Chondrocyte (in vitro differentiated cells): ENCODE measurements around the gene CRISPLD2. TPM values are rescaled to one million over a fixed set of nuclear protein-coding genes. Genes with fewer than 3 reads are reported as not detected.
"Not testable (repeated sequence)": the region's sequence is repeated elsewhere in the genome, so short reads cannot be mapped to it uniquely, and the experiment has no call there.

Experiments used
- DNase-seq: peaks from one replicate; pipeline ENCODE4 v3.0.0; 2021; ENCODE audit warnings: mixed read lengths, low spot score
- H3K27ac Mint-ChIP-seq: one replicate; pipeline ENCODE4 v1.8.0; 2021; ENCODE audit warnings: mild to moderate bottlenecking, moderate library complexity, mixed read lengths; ENCODE audit not compliant: unreplicated experiment
- H3K27me3 Mint-ChIP-seq: 2 replicates; pipeline ENCODE4 v1.8.0; 2021; ENCODE audit warnings: low read depth, mixed read lengths
- H3K36me3 Mint-ChIP-seq: 2 replicates; pipeline ENCODE4 v1.8.0; 2021; ENCODE audit warnings: low read depth, mixed read lengths
- H3K4me1 Mint-ChIP-seq: 2 replicates; pipeline ENCODE4 v1.8.0; 2021; ENCODE audit warnings: low read depth, mild to moderate bottlenecking, mixed read lengths
- H3K4me3 Mint-ChIP-seq: one replicate; pipeline ENCODE4 v1.8.0; 2021; ENCODE audit warnings: mild to moderate bottlenecking, moderate library complexity, mixed read lengths; ENCODE audit not compliant: unreplicated experiment
- H3K9me3 Mint-ChIP-seq: 2 replicates; pipeline ENCODE4 v1.8.0; 2021; ENCODE audit warnings: low read depth, mixed read lengths
- total RNA-seq: library from RNA; stranded (reverse); gene quantifications from 3 replicates; pipeline ENCODE4 v1.2.1, GENCODE V29; 2021
- TF ChIP-seq, protein P1 (sequence below): fragments of 200-600 bp; sonication (generic); IDR thresholded peaks from 2 replicates; pipeline ENCODE4 v1.5.0; 2021; ENCODE audit warnings: antibody characterized with exemption, mild to moderate bottlenecking, moderate library complexity

The CRISPLD2 gene
- total RNA-seq, 1 donor from 2014 or later: 12.1 TPM

DNA sequence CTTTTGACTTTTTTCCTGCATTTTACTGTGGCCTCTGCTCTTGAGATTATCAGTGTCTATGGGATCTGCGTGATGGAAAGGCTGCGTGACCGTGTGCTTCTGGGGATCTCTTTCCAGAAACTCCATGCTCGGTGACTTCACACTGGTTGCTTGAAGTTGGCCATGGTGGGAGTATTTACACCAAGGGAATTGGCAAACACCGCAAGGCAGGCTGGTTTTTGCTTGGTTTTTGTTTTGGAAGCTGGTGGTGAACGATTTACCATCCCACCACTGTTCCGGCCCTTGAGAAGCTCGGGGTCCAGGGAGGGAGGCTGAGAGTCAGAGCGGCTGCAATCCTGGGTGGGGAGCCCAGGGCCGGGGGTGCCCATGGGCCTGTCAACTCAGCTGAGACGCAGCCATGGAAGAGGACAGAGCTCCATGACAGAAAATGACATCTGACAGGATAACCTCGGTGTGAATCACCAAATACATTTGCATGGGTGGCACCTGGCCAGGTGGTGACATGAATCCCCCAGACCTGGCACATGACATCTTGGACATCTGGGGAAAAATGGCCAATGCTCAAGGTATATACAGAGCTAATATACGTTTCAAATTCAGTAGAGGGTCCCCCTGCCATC, 11.1 kb downstream of the CRISPLD2 start:
- peaks cover 60% of the 10 kb centered on the region for H3K4me1 Mint-ChIP-seq
- DNase-seq: no peak
- no peaks in the 10 kb centered on the region for H3K36me3 Mint-ChIP-seq
- TF ChIP-seq, protein P1, sequence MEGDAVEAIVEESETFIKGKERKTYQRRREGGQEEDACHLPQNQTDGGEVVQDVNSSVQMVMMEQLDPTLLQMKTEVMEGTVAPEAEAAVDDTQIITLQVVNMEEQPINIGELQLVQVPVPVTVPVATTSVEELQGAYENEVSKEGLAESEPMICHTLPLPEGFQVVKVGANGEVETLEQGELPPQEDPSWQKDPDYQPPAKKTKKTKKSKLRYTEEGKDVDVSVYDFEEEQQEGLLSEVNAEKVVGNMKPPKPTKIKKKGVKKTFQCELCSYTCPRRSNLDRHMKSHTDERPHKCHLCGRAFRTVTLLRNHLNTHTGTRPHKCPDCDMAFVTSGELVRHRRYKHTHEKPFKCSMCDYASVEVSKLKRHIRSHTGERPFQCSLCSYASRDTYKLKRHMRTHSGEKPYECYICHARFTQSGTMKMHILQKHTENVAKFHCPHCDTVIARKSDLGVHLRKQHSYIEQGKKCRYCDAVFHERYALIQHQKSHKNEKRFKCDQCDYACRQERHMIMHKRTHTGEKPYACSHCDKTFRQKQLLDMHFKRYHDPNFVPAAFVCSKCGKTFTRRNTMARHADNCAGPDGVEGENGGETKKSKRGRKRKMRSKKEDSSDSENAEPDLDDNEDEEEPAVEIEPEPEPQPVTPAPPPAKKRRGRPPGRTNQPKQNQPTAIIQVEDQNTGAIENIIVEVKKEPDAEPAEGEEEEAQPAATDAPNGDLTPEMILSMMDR: no peak
- H3K9me3 Mint-ChIP-seq: no peaks in the 10 kb centered on the region
- H3K27ac Mint-ChIP-seq: no peak overlapping the region
- H3K4me3 Mint-ChIP-seq: no peak overlapping the region
- no peaks in the 10 kb centered on the region for H3K27me3 Mint-ChIP-seq

DNA sequence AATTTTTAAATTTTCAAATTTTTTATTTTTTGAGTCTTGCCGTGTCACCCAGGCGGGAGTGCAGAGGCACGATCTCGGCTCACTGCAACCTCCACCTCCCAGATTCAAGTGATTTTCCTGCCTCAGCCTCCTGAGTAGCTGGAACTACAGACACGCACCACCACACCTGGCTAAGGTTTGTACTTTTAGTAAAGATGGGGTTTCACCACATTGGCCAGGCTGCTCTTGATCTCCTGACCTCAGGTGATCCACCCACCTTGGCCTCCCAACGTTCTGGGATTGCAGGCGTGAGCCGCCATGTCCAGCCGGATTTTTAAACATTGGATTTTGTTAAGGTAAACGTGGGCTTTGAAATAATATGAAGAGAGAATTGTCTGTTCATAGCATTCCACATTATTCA, 11.9 kb downstream of the CRISPLD2 start:
- not testable (repeated sequence) for H3K4me3 Mint-ChIP-seq, H3K9me3 Mint-ChIP-seq, H3K27me3 Mint-ChIP-seq, DNase-seq, H3K36me3 Mint-ChIP-seq
- Mint-ChIP-seq H3K4me1 (peaks cover 69% of the 10 kb centered on the region), H3K27ac (peak overlapping the region; percentile 22)

DNA sequence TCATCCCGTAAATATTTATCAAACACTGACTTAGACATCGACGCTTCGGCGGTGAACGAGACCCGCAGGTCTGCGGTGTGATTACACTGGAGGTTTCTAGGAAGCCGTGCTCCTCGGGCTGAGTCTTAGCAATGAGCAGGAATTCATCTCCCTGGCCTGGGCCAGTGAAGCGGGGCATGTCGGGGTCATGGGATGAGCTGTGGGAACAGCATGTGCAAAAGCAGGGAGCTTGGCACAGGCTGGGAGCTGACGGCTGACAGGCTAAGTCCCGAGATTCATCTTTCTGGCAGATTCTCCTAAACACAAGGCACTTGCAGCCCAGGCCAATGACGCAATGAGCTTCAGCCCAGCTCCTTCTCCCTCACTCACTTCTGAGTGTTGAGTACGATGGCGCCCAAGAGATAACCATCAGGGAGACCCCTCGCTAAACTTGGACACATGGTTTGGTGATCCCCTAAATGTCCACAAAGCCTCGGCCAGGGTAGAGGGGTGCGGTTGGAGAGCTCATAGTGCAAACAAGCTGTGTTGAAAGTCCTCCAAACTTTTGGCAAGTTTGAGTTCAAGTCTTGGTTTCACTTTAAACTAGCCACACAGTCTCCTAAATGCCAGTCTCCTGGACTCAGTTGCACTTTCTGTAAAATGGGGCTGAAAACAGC, 12.8 kb downstream of the CRISPLD2 start:
- H3K4me1 Mint-ChIP-seq: peaks cover 70% of the 10 kb centered on the region
- DNase-seq: peak; percentile 63
- H3K27me3 Mint-ChIP-seq: no peaks in the 10 kb centered on the region
- H3K27ac Mint-ChIP-seq: peak overlapping the region; percentile 89
- no peaks in the 10 kb centered on the region for H3K36me3 Mint-ChIP-seq
- no peaks in the 10 kb centered on the region for H3K9me3 Mint-ChIP-seq
- H3K4me3 Mint-ChIP-seq: no peak overlapping the region
- TF ChIP-seq, protein P1: no peak

DNA sequence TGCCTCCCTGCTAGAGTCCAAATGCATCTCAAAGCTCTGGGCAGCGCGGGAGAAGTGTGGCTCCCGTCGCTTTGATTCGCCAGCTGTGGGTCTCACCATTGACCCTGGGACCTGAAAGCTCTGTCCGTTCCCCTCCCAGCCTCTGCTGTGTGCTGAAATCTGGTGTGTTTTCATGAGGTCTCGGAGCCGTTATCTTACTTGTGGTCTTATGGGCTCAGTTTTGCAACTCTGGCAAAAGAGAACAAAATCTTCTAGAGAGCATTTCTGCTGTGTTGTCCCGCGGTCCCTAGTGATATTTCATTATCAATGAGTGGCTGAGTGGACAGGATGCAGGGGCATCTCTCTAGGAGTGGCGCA, 13.3 kb downstream of the CRISPLD2 start:
- TF ChIP-seq, protein P1: no peak
- H3K36me3 Mint-ChIP-seq: no peaks in the 10 kb centered on the region
- H3K27ac Mint-ChIP-seq: peak overlapping the region; percentile 54
- no peaks in the 10 kb centered on the region for H3K9me3 Mint-ChIP-seq
- DNase-seq: no peak
- no peak overlapping the region for H3K4me3 Mint-ChIP-seq
- H3K4me1 Mint-ChIP-seq: peaks cover 70% of the 10 kb centered on the region
- no peaks in the 10 kb centered on the region for H3K27me3 Mint-ChIP-seq

DNA sequence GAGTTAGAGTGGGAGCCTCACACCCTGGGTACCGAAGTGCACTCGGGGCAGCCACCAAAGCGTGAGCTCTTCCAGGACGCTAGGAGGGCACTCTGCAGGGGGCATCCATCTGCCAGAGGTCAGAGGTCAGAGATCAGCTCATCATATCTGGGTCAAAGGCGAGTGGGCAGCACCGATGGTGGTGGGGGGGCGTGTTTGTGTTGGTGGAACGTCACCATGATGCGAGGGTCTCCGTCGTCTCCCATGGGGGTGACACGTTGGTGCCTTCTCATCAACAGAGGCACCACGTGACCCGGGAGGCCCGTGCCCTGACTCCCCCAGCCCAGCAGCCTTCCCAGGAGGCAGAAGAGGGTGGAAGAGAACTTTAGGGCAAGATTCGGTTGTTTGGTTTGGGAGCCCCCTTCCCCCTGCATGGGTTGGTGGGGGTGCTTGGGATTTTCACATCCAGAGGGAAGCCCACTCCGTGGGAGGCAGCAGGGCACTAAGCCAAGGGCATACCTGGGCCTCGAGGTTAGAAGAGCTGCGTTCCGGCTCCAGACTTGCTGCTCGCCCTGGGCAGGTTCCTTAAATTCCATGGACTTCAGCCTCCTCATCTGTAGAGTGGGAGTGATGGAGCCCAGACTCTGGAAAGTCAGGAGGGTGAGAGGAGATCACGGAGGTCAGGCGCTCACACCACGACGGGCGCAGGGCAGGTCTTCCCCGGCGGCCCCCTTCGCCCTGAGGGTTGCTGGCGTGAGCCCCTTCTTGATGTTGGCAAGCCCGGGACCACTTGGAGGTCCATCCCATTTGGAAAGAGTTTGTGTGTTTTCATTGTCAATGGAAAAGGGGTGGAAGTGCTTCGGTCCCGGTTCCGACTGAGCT, 14.0 kb downstream of the CRISPLD2 start:
- Mint-ChIP-seq H3K36me3 (no peaks in the 10 kb centered on the region), H3K27ac (peak overlapping the region; percentile 54), H3K9me3 (no peaks in the 10 kb centered on the region), H3K27me3 (no peaks in the 10 kb centered on the region), H3K4me3 (no peak overlapping the region), H3K4me1 (peaks cover 68% of the 10 kb centered on the region)
- no peak for DNase-seq
- TF ChIP-seq, protein P1: no peak
